ES-I3 (cell line): ENCODE data around the gene FCHSD2.
"Not testable (repeated sequence)": the region's sequence is repeated elsewhere in the genome, so short reads cannot be mapped to it uniquely, and the experiment has no call there.

Source experiments
- H3K36me3 ChIP-seq: 2 replicates; pipeline ENCODE4 v1.6.1; 2013; ENCODE audit warnings: mild to moderate bottlenecking, low read length, control low read depth, moderate library complexity; ENCODE audit not compliant: insufficient read depth
- H3K4me1 ChIP-seq: 2 replicates; pipeline ENCODE4 v1.6.1; 2013; ENCODE audit warnings: mild to moderate bottlenecking, control low read depth, low read length; ENCODE audit not compliant: insufficient read depth
- H3K9ac ChIP-seq: 2 replicates; pipeline ENCODE4 v1.6.1; 2013; ENCODE audit warnings: low read depth, mild to moderate bottlenecking, low read length, moderate library complexity
- H3K9me3 ChIP-seq: 2 replicates; pipeline ENCODE4 v1.6.1; 2013; ENCODE audit warnings: mild to moderate bottlenecking, low read length, moderate library complexity; ENCODE audit not compliant: control insufficient read depth, insufficient read depth

Gene FCHSD2

GRCh38 chr11:72806378-72806777 lies 335.7 kb downstream of the FCHSD2 start:
- H3K9ac ChIP-seq, H3K4me1 ChIP-seq, H3K36me3 ChIP-seq, H3K9me3 ChIP-seq: not testable (repeated sequence)

GRCh38 chr11:72805216-72805615 lies 336.9 kb downstream of the FCHSD2 start:
- Histone ChIP-seq H3K36me3 (no peaks in the 10 kb centered on the region), H3K9me3 (no peaks in the 10 kb centered on the region), H3K9ac (no peak overlapping the region), H3K4me1 (no peaks in the 10 kb centered on the region)

GRCh38 chr11:72802822-72803221 lies 339.3 kb downstream of the FCHSD2 start:
- Histone ChIP-seq H3K4me1 (peaks cover 4% of the 10 kb centered on the region), H3K9ac (no peak overlapping the region), H3K9me3 (no peaks in the 10 kb centered on the region), H3K36me3 (no peaks in the 10 kb centered on the region)

GRCh38 chr11:72799441-72799840 lies 342.7 kb downstream of the FCHSD2 start:
- H3K36me3 ChIP-seq = no peaks in the 10 kb centered on the region
- H3K9ac ChIP-seq = no peak overlapping the region
- H3K9me3 ChIP-seq = no peaks in the 10 kb centered on the region
- H3K4me1 ChIP-seq = peaks cover 6% of the 10 kb centered on the region

GRCh38 chr11:72798361-72798760 lies 343.8 kb downstream of the FCHSD2 start:
- no peak overlapping the region for H3K9ac ChIP-seq
- peaks cover 6% of the 10 kb centered on the region for H3K4me1 ChIP-seq
- no peaks in the 10 kb centered on the region for H3K36me3 ChIP-seq

GRCh38 chr11:72793425-72794367 lies 348.4 kb downstream of the FCHSD2 start, which contains the start of gene STARD10:
Gene STARD10 (minus strand): TSS chr11:72794047. CDS start chr11:72781181, 12,866 bp downstream.
- Histone ChIP-seq H3K9me3 (no peaks in the 10 kb centered on the region), H3K9ac (peak within 1 kb of the TSS; percentile 80), H3K4me1 (peaks cover 22% of the 10 kb centered on the region), H3K36me3 (no peaks in the 10 kb centered on the region)

More at GRCh38 chr11:72798361-72798760, 343.8 kb downstream of the FCHSD2 start:
- no peaks in the 10 kb centered on the region for H3K9me3 ChIP-seq

- Histone ChIP-seq H3K4me1 (peaks cover 20% of the 10 kb centered on the region), H3K9ac (peak overlapping the region; percentile 11; the same call in 1 of the 2 replicates), H3K36me3 (no peaks in the 10 kb centered on the region), H3K9me3 (no peaks in the 10 kb centered on the region)
Observed at GRCh38 chr11:72793076-72793424, 349.1 kb downstream of the FCHSD2 start.

GRCh38 chr11:72792437-72793021 lies 349.6 kb downstream of the FCHSD2 start:
- H3K9me3 ChIP-seq = no peaks in the 10 kb centered on the region
- no peaks in the 10 kb centered on the region for H3K36me3 ChIP-seq
- no peak overlapping the region for H3K9ac ChIP-seq
- H3K4me1 ChIP-seq = peaks cover 16% of the 10 kb centered on the region

GRCh38 chr11:72791228-72791627 lies 350.9 kb downstream of the FCHSD2 start:
- H3K4me1 ChIP-seq = peaks cover 21% of the 10 kb centered on the region
- not testable (repeated sequence) for H3K9ac ChIP-seq

GRCh38 chr11:72789493-72790131 lies 352.5 kb downstream of the FCHSD2 start:
- Histone ChIP-seq H3K9ac (no peak overlapping the region), H3K4me1 (peaks cover 21% of the 10 kb centered on the region), H3K36me3 (no peaks in the 10 kb centered on the region), H3K9me3 (no peaks in the 10 kb centered on the region)

More at GRCh38 chr11:72791228-72791627, 350.9 kb downstream of the FCHSD2 start:
- H3K9me3 ChIP-seq, H3K36me3 ChIP-seq: not testable (repeated sequence)

GRCh38 chr11:72788241-72788640 lies 353.9 kb downstream of the FCHSD2 start:
- no peaks in the 10 kb centered on the region for H3K36me3 ChIP-seq
- H3K9me3 ChIP-seq = no peaks in the 10 kb centered on the region
- H3K4me1 ChIP-seq = peaks cover 20% of the 10 kb centered on the region
- no peak overlapping the region for H3K9ac ChIP-seq

GRCh38 chr11:72787216-72788104 lies 354.7 kb downstream of the FCHSD2 start:
- H3K9me3 ChIP-seq = no peaks in the 10 kb centered on the region
- no peak overlapping the region; the same call in 1 of the 2 replicates for H3K9ac ChIP-seq
- H3K36me3 ChIP-seq = no peaks in the 10 kb centered on the region
- peaks cover 12% of the 10 kb centered on the region for H3K4me1 ChIP-seq
